HUES6 (cell line): ENCODE measurements around the gene ATRIP.
A peak's percentile ranks its signal among the peaks of the same experiment; 100 is the strongest.

Experiments
- H3K27ac ChIP-seq: 2 replicates; pipeline ENCODE4 v1.7.0; 2013; ENCODE audit warnings: low read depth, mild to moderate bottlenecking, low read length, inconsistent platforms
- H3K27me3 ChIP-seq: 2 replicates; pipeline ENCODE4 v1.6.1; 2013; ENCODE audit warnings: low read length; ENCODE audit not compliant: control insufficient read depth, insufficient read depth
- H3K36me3 ChIP-seq: 2 replicates; pipeline ENCODE4 v1.6.1; 2013; ENCODE audit warnings: low read length; ENCODE audit not compliant: control insufficient read depth, insufficient read depth
- H3K4me1 ChIP-seq: 2 replicates; pipeline ENCODE4 v1.6.1; 2013; ENCODE audit warnings: low read length; ENCODE audit not compliant: control insufficient read depth, insufficient read depth
- H3K4me3 ChIP-seq: 2 replicates; pipeline ENCODE4 v1.5.1; 2013; ENCODE audit warnings: low read depth, low read length
- H3K9ac ChIP-seq: one replicate; pipeline ENCODE4 v1.6.1; 2013; ENCODE audit warnings: mild to moderate bottlenecking, low read length
- H3K9me3 ChIP-seq: 2 replicates; pipeline ENCODE4 v1.6.1; 2013; ENCODE audit warnings: low read depth, low read length; ENCODE audit not compliant: control insufficient read depth, insufficient read depth

The ATRIP gene

DNA sequence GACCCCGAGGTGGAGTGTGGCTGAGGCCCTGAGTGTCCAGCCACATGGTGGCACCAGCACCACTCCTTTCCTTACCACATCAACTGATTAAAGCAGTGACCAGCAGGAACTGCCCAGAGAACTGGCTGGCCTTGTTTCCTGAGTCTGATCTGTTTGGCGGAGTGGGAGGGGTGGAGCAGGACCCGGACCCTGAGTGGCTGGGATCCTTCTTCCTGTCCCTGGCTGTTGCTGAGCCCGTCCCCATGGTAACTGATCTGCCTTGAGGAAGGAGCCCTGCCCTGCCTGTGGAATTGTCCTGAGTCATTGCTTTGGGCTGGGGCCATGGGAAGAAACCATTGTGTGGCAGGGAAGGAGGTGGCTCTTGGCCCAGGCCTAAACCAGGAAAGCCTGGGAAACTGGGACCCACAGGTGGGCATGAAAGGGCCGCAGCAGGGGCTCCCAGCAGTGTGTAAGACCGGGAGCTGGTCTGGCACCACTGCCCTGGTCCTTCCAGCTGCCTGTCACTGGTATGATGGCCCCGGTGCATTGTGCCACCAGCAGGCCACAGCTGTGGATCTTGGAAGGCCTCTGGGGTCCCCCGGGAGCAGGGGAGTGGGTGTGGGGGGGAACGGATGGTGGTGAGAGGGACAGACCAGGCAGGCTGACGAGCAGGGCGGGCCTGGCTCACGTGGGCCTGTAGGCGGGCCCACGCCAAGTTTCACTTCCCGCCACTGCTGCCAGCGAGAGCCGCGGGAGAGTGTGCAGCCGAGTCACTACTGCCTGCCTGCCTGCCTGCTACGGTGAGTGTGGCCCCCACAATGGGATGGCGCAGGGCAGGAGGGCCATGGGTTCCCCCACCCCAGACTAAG lies 19.2 kb downstream of the ATRIP start:
- Histone ChIP-seq H3K9me3 (no peaks in the 10 kb centered on the region), H3K4me3 (no peak overlapping the region), H3K9ac (peak overlapping the region; percentile 76), H3K4me1 (peaks cover 29% of the 10 kb centered on the region), H3K27ac (peak overlapping the region; percentile 97), H3K36me3 (peaks cover 54% of the 10 kb centered on the region), H3K27me3 (no peaks in the 10 kb centered on the region)

DNA sequence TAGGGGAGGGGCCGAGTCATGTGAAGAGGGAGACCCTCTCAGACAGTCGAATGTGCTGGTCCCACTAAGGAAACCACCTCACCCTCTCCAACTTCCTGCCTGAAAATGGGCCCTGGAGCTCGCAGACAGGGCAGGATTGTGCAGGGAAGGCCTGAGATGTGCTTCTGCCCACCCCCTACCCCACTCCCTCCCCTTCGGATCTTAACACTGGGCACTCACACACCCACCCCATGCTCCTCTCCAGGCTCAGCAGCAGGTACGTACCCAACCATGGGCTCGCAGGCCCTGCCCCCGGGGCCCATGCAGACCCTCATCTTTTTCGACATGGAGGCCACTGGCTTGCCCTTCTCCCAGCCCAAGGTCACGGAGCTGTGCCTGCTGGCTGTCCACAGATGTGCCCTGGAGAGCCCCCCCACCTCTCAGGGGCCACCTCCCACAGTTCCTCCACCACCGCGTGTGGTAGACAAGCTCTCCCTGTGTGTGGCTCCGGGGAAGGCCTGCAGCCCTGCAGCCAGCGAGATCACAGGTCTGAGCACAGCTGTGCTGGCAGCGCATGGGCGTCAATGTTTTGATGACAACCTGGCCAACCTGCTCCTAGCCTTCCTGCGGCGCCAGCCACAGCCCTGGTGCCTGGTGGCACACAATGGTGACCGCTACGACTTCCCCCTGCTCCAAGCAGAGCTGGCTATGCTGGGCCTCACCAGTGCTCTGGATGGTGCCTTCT lies 20.0 kb downstream of the ATRIP start:
- Histone ChIP-seq H3K36me3 (peaks cover 46% of the 10 kb centered on the region), H3K4me3 (no peak overlapping the region), H3K9ac (peak overlapping the region; percentile 76), H3K27ac (peak overlapping the region; percentile 97), H3K9me3 (no peaks in the 10 kb centered on the region), H3K27me3 (no peaks in the 10 kb centered on the region), H3K4me1 (peaks cover 29% of the 10 kb centered on the region)

DNA sequence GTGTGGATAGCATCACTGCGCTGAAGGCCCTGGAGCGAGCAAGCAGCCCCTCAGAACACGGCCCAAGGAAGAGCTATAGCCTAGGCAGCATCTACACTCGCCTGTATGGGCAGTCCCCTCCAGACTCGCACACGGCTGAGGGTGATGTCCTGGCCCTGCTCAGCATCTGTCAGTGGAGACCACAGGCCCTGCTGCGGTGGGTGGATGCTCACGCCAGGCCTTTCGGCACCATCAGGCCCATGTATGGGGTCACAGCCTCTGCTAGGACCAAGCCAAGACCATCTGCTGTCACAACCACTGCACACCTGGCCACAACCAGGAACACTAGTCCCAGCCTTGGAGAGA lies 20.5 kb downstream of the ATRIP start:
- Histone ChIP-seq H3K36me3 (peaks cover 46% of the 10 kb centered on the region), H3K4me3 (no peak overlapping the region), H3K4me1 (peaks cover 29% of the 10 kb centered on the region), H3K27ac (peak overlapping the region; percentile 97; the same call in 1 of the 2 replicates), H3K9ac (peak overlapping the region; percentile 76), H3K27me3 (no peaks in the 10 kb centered on the region), H3K9me3 (no peaks in the 10 kb centered on the region)

DNA sequence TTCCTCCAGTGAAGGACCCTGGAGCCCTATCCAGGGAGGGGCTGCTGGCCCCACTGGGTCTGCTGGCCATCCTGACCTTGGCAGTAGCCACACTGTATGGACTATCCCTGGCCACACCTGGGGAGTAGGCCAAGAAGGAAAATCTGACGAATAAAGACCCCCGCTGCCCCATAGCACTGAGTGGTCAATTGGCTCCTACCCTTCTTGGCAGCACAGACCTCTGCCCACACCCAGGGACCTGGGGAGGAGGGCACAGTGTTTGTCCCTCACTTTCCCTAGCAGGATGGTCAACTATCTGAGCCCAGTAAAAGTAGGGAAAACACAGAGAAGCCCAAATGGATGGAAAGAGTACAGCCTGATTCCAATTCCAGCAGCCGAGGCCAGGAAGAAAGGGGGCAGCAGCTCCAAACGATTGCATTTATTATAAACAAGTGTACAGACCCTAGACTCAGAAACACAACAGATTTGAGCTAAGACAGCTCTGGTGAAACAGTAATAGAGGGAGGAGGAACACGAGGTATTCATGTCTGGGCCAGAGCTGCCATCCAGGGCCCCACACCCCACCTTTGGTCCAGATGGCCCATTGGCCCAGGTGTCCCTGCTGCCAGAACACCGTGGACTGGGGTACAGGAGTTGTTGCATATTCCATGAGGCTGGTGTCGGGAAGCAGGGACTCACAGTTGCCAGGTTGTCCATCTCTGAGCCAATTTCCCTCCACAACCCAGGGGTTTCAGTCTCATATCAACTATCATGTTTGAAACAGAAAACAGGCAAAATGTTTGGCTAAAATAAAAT lies 21.1 kb downstream of the ATRIP start:
- Histone ChIP-seq H3K36me3 (peaks cover 46% of the 10 kb centered on the region), H3K4me1 (peaks cover 29% of the 10 kb centered on the region), H3K9ac (no peak overlapping the region), H3K9me3 (no peaks in the 10 kb centered on the region), H3K27me3 (no peaks in the 10 kb centered on the region), H3K4me3 (no peak overlapping the region), H3K27ac (peak overlapping the region; percentile 97; the same call in 1 of the 2 replicates)

DNA sequence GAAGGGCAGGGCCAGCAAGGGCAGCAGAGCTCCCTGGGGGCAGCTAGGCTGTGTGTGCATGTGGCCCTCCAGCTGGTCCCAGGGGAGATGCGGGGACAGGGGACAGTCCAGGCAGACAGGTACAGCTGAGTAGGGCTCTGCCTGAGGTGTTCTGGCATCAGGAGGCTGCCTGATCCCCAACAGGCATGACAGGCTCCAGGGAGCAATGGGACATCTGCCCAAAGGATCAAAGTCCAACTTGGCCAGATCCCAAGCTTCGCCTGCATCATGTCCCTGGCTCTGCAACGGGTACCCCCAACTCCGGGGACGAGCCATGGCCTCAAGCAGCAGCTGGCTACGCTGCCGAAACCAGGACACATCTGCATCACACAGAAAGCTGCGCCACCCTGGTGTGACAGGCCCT lies 21.8 kb downstream of the ATRIP start:
- Histone ChIP-seq H3K27ac (no peak overlapping the region), H3K36me3 (peaks cover 46% of the 10 kb centered on the region), H3K4me1 (peaks cover 31% of the 10 kb centered on the region), H3K9ac (no peak overlapping the region), H3K27me3 (no peaks in the 10 kb centered on the region), H3K9me3 (no peaks in the 10 kb centered on the region), H3K4me3 (no peak overlapping the region)

DNA sequence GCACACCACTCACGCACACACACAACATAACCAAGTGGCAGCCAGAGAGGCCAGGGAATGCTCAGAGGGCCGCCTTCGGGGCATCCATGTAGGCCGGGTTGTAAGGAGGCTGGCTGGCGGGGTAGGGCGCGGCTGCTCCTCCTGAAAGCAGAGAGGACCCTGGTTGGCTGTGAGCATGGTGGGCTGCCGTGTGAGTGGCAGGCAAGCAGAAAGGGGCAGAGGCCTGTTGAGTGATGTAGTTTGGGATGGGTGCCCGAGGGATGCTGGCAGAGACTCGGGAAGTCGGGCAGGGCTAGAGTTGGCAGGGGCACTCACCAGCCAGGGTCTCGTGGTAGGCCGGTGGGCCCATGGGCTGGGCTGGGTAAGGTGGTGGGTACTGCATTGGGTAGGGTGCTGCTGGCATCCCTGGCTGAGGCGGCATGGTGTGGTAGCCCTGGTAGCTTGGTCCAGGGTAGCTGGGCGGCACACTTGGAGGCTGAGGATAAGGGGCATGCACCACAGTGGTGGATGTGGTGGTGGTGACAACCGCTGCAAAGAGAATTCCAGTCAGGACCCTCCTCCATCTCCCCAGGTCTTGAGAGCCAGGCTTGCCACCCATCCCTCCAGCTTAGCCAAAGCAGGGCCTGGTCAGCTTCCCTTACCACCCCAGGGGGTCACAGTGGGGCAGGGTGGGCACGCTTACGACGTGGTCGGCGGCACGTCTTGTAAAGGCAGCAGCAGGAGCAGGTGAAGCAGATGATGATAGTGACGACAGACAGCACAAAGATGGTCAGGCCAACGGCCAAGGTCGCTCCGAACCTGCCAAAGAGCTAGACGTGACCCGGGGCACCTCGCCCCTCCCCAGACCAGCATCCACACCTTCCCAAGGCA lies 22.7 kb downstream of the ATRIP start:
- no peaks in the 10 kb centered on the region for H3K27me3 ChIP-seq
- peaks cover 36% of the 10 kb centered on the region for H3K4me1 ChIP-seq
- H3K4me3 ChIP-seq = no peak overlapping the region
- no peaks in the 10 kb centered on the region for H3K9me3 ChIP-seq
- peaks cover 43% of the 10 kb centered on the region for H3K36me3 ChIP-seq
- no peak overlapping the region for H3K9ac ChIP-seq
- H3K27ac ChIP-seq = no peak overlapping the region

DNA sequence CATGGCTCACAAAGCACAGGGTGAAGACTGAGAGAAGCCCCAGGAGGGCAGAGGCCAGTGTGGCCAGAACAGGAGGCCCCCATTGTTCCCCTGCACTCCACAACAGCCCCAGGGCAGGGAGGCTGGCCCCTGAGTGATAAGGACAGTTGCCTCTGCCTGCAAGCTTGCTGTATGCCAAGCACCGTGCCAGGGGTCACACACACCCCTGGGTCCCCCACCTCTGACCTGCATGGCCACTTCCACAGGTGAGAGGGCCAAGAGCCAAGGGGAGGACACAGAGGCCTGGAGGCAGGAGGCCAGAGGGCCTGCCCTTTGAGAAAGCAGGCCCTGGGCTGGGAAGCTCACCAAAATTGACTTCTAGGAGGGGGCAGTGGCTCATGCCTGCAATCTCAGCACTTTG lies 23.7 kb downstream of the ATRIP start:
- Histone ChIP-seq H3K27ac (no peak overlapping the region), H3K4me1 (peaks cover 40% of the 10 kb centered on the region), H3K9ac (peak overlapping the region; percentile 24), H3K36me3 (peaks cover 37% of the 10 kb centered on the region), H3K4me3 (no peak overlapping the region), H3K27me3 (no peaks in the 10 kb centered on the region), H3K9me3 (no peaks in the 10 kb centered on the region)

DNA sequence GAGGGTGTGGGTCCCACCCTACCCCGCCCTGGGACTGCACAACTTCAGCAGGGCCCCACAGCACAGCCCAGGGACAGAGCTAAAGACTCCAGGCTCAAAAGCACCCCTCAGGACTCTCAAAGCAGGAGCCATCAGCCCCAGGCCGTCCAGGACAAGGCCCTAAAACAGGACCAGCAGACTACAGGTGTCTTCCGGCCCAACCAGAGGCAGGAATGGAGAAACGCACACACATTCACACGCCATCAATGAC lies 26.1 kb downstream of the ATRIP start:
- no peaks in the 10 kb centered on the region for H3K27me3 ChIP-seq
- peak overlapping the region; percentile 92 for H3K9ac ChIP-seq
- peaks cover 26% of the 10 kb centered on the region for H3K36me3 ChIP-seq
- peak overlapping the region; percentile 71 for H3K4me3 ChIP-seq
- peak overlapping the region; percentile 80 for H3K27ac ChIP-seq
- no peaks in the 10 kb centered on the region for H3K9me3 ChIP-seq
- peaks cover 34% of the 10 kb centered on the region for H3K4me1 ChIP-seq

DNA sequence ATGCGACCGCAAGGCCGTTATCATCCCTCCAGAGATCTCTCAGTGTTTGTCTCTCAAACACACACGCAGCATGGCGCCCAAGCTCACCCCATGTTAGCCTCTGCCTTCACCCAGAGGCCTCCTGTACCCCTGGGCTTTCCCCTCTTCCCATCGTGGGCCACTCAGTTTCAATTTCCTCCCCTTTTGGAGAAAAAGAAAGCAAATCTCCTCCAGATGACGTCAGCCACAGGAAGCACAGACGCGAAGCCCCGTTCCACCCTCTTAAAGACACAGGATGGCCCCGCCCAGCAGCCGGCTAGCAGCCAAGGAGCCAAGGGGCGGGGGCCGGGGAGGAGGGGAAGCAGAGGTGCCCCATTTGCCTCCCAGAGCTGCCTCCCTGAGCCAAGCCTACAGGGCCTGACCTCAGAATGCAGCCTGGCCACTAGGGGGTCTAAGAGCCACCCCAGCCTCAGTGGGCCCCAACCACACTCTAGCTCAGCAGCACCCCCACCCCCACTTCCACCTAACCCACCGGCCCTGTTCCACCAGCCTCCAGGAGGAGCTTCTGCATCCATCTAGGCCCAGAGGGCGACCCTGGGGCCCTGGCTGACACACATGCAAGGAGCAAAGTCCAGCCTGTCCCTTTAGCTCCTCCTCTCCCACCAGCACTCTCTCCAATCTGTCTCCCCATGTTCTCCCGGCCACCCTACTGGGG lies 26.5 kb downstream of the ATRIP start:
- H3K9me3 ChIP-seq = no peaks in the 10 kb centered on the region
- peaks cover 37% of the 10 kb centered on the region for H3K4me1 ChIP-seq
- H3K27me3 ChIP-seq = no peaks in the 10 kb centered on the region
- H3K4me3 ChIP-seq = peak overlapping the region; percentile 71
- peaks cover 22% of the 10 kb centered on the region for H3K36me3 ChIP-seq
- peak overlapping the region; percentile 80 for H3K27ac ChIP-seq
- H3K9ac ChIP-seq = peak overlapping the region; percentile 92

DNA sequence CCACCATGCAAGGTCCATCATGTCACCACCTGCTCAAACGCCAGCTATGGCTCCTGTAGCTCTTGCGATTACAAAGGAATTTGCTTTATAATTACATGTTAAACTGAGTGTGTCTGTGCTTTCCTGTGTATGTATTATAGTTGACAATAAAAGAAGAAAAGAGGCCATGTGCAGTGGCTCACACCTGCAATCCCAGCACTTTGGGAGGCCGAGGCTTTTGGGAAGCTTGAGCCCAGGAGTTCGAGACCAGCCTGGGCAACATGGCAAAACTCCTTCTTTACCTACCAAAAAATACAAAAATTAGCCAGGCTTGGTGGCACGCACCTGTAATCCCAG lies 27.0 kb downstream of the ATRIP start:
- Histone ChIP-seq H3K9ac (peak overlapping the region; percentile 92), H3K4me3 (no peak overlapping the region)

More for the DNA sequence above, 27.0 kb downstream of the ATRIP start:
- H3K9me3 ChIP-seq = no peaks in the 10 kb centered on the region
- peaks cover 37% of the 10 kb centered on the region for H3K4me1 ChIP-seq
- H3K36me3 ChIP-seq = peaks cover 17% of the 10 kb centered on the region
- no peaks in the 10 kb centered on the region for H3K27me3 ChIP-seq
- H3K27ac ChIP-seq = peak overlapping the region; percentile 80
